ENCODE measurements around the gene MEIOC.
"Not testable (repeated sequence)": the region's sequence is repeated elsewhere in the genome, so short reads cannot be mapped to it uniquely, and the experiment has no call there.

Gene MEIOC

GRCh38 chr17:44633998-44634397 is 22.3 kb upstream of the MEIOC start:
- H3K9ac ChIP-seq, result no peak overlapping the region
- no peak overlapping the region for H3K4me3 ChIP-seq (ENCODE audit: low read depth, low read length)
- no peaks in the 10 kb centered on the region for H3K36me3 ChIP-seq (ENCODE audit: control insufficient read depth, insufficient read depth, low read length)
- H3K27me3 ChIP-seq (ENCODE audit: control insufficient read depth, insufficient read depth, low read length), result no peaks in the 10 kb centered on the region
- H3K4me1 ChIP-seq, result no peaks in the 10 kb centered on the region
- no peak overlapping the region for H3K4me2 ChIP-seq (ENCODE audit: low read length)
- no peak overlapping the region for H3K27ac ChIP-seq
- no peak for TF ChIP-seq CTCF (IDR thresholded peaks at IDR 0.05)
- no peaks in the 10 kb centered on the region for H3K9me3 ChIP-seq (ENCODE audit: control insufficient read depth, low read length)
- no peaks in the 10 kb centered on the region for H3K79me2 ChIP-seq
- no peak overlapping the region for H2AFZ ChIP-seq

GRCh38 chr17:44634401-44634800 is 21.9 kb upstream of the MEIOC start:
- not testable (repeated sequence) for H3K4me2 ChIP-seq (ENCODE audit: low read length); H3K9me3 ChIP-seq (ENCODE audit: control insufficient read depth, low read length); H3K4me3 ChIP-seq (ENCODE audit: low read depth, low read length); H2AFZ ChIP-seq; H3K4me1 ChIP-seq; H3K9ac ChIP-seq; H3K27ac ChIP-seq; H3K36me3 ChIP-seq (ENCODE audit: control insufficient read depth, insufficient read depth, low read length); H3K79me2 ChIP-seq; H3K27me3 ChIP-seq (ENCODE audit: control insufficient read depth, insufficient read depth, low read length)

- TF ChIP-seq CTCF (IDR thresholded peaks at IDR 0.05), result peak; percentile 50
- H3K27ac ChIP-seq, result no peak overlapping the region
These were observed 19.7 kb upstream of the MEIOC start for GRCh38 chr17:44636562-44636961.

GRCh38 chr17:44637066-44637465 is 19.2 kb upstream of the MEIOC start:
- Histone ChIP-seq H3K4me1 (no peaks in the 10 kb centered on the region), H3K9me3 (ENCODE audit: control insufficient read depth, low read length) (no peaks in the 10 kb centered on the region), H3K27ac (no peak overlapping the region), H3K27me3 (ENCODE audit: control insufficient read depth, insufficient read depth, low read length) (no peaks in the 10 kb centered on the region), H3K4me2 (ENCODE audit: low read length) (no peak overlapping the region), H2AFZ (no peak overlapping the region), H3K9ac (no peak overlapping the region), H3K79me2 (no peaks in the 10 kb centered on the region), H3K4me3 (ENCODE audit: low read depth, low read length) (no peak overlapping the region), H3K36me3 (ENCODE audit: control insufficient read depth, insufficient read depth, low read length) (no peaks in the 10 kb centered on the region)
- no peak for TF ChIP-seq CTCF (IDR thresholded peaks at IDR 0.05)

More at GRCh38 chr17:44636562-44636961, 19.7 kb upstream of the MEIOC start:
- Histone ChIP-seq H3K9ac (no peak overlapping the region), H3K4me2 (ENCODE audit: low read length) (no peak overlapping the region), H2AFZ (no peak overlapping the region), H3K9me3 (ENCODE audit: control insufficient read depth, low read length) (no peaks in the 10 kb centered on the region), H3K79me2 (no peaks in the 10 kb centered on the region), H3K4me1 (no peaks in the 10 kb centered on the region), H3K4me3 (ENCODE audit: low read depth, low read length) (no peak overlapping the region), H3K27me3 (ENCODE audit: control insufficient read depth, insufficient read depth, low read length) (no peaks in the 10 kb centered on the region), H3K36me3 (ENCODE audit: control insufficient read depth, insufficient read depth, low read length) (no peaks in the 10 kb centered on the region)

GRCh38 chr17:44642834-44643233 is 13.4 kb upstream of the MEIOC start:
- H3K9me3 ChIP-seq (ENCODE audit: control insufficient read depth, low read length), result no peaks in the 10 kb centered on the region
- no peaks in the 10 kb centered on the region for H3K36me3 ChIP-seq (ENCODE audit: control insufficient read depth, insufficient read depth, low read length)
- H3K27me3 ChIP-seq (ENCODE audit: control insufficient read depth, insufficient read depth, low read length), result no peaks in the 10 kb centered on the region
- H3K4me2 ChIP-seq (ENCODE audit: low read length), result no peak overlapping the region
- no peak overlapping the region for H2AFZ ChIP-seq
- H3K4me1 ChIP-seq, result no peaks in the 10 kb centered on the region
- H3K79me2 ChIP-seq, result no peaks in the 10 kb centered on the region
- H3K9ac ChIP-seq, result no peak overlapping the region
- no peak for TF ChIP-seq CTCF (IDR thresholded peaks at IDR 0.05)
- no peak overlapping the region for H3K4me3 ChIP-seq (ENCODE audit: low read depth, low read length)
- no peak overlapping the region for H3K27ac ChIP-seq
